GM21390 (cell line): ENCODE measurements around the gene MTMR12.
"Not testable (repeated sequence)": the region's sequence is repeated elsewhere in the genome, so short reads cannot be mapped to it uniquely, and the experiment has no call there.

Experiments
- ATAC-seq: cut with Tn5 transposase; IDR thresholded peaks from one replicate; pipeline ENCODE4 v1.9.1; 2021; ENCODE audit not compliant: unreplicated experiment

Gene MTMR12

DNA sequence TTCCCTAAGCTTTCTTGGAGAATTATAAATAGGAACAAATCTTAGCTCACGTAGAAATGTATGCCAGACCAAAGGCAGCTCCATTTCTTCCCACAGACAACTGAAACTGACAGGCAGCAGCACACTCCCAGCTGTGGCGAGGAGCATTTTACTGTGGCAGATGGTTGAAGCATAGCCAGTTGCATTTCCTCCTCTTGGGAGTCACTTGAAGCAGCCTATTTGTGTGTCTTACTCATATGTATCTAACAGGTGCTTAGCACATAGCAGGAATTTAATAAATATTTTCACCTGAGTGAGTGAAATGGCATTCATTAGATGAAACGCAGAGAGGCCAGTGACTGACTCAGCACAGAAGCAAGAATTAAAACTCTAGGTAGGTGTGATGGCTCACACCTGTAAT lies 12.3 kb upstream of the MTMR12 start:
- ATAC-seq: no peak

DNA sequence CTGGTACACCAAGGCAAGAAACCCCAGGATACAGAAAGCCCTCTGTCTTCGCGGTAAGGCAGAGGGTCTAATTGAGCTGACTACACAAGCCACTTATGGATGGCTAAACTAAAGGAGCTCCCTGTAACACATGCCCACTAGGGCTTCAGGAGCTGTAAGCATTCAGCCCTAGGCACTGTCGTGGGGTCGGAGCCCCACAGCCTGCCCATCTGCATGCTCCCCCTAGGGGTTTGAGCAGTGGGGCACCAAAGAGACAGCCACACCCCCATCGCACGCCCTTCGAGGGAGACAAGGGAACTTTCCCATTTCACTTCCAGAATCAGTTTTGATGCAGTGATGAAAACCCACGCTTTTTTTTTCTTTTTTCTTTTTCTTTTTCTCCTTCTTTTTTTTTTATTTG lies 11.0 kb upstream of the MTMR12 start:
- ATAC-seq: no peak

DNA sequence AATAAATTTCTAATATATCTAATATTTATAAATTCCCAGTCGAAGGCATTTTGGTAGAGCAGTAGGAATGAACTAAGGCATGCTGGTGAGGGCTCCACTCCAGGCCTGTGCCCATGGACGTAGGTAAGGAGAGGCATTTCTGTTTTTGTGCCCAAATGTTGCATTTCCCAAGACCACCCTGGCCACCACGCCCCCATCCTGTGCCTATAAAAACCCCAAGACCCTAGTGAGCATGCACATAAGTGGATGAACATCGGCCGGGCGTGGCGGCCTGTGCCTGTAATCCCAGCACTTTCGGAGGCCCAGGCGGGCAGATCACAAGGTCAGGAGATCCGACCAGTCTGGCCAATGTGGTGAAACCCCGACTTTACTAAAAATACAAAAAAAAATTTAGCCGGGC lies 10.1 kb upstream of the MTMR12 start:
- ATAC-seq: no peak

- ATAC-seq: not testable (repeated sequence)
Observed at GRCh38 chr5:32321787-32322186, 9.0 kb upstream of the MTMR12 start.

DNA sequence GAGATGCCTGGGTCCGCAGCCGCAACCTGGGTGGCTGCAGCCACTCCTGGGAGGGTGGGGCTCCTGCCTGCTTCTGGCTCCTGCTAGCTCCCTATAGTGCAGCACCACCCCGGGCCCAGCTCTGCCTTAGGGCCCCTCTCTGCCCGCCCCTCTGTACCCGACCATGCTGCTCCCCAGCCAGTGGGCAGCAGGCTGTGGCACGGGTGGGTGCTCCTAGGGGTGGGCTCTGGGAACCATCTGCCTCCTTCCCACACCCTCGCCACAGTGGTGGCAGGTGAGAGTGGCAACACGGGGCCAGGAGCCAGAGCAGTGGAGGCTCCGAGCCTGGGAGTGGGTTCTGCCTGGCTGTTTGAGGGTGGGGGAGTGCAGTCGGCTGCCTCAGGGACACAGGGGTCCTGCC lies 7.8 kb upstream of the MTMR12 start:
- ATAC-seq: no peak

DNA sequence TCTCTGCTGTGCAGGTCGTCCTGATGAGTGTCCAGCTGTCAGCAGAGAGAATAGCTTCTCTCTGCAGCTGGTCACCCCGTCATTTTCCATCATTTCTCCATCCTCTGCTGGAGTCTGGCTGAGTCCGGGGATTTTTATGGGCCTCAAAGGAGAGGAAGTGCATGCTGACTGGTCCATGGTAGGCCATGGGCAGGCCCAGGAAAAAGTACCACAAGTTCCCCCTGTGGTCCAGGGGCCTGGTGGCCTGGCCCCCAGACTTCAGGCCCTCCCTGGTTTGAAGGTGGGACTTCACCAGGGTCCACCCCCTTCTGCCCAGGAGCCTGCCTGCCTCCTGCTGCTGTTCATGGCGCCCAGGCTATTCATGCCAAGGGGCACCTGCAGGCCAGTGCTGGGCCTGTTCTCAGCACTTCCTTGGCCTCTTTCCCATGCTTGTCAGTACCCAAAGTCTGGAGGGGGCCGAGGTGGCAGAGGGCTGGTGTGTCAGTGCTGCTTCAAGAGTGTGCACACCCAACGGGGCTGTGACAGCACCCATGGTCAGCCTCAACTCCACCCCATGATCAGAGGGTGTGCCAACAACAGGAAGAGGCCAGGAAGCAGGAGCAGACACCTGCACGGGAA lies 7.3 kb upstream of the MTMR12 start:
- no peak for ATAC-seq

GRCh38 chr5:32319392-32319791 lies 6.7 kb upstream of the MTMR12 start:
- no peak for ATAC-seq

DNA sequence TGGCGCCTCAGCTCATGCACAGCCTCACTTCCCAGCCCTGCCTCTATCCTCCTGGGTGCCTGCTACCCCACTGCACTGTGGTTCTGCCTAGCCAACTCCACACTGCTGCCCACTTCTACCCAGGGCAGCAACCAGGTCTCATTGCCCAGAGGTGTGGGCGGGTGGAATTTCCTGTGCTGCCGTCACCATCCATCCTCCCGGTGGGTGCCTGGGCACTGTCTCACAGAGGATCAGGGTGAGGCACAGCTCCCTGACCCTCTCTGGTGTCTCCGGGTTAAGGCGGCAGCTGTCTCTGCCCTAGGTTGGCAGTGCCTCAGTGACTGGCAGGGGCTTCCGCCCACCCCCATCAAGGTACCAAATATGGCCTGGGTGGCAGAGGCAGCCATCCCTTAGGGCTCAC lies 4.3 kb upstream of the MTMR12 start:
- no peak for ATAC-seq

DNA sequence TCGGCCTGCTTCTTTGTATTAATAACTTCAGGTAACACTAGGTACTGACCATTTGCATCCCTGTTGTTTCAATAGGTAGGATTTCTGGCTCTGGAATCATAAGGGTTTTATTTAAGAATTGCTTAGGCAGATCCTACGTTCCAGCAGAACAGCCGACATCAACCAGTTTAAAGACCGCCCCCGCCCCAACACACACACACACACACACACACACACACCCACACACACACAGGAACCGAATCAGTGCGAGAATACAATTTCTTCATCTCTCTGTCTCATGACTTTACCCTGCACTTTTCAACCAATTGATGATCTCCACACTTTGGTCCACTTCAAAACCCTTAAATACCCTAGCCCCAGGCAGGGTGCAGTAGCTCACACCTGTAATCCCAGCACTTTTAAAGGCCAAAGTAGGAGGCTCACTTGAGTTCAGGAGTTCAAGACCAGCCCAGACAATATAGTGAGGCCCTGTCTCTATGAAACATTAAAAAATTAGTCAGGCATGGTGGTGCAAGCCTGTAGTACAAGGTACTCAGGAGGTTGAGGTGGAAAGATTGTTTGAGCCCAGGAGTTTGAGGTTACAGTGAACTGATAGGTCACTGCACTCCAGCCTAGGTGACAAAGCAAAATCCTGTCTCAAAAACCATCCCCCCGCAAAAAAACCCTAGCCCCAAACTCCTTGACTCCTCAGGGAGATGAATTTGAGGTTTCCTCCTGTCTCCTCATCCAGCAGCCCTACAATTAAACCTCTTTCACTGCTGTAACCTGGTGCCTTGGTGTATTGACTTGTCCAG lies 2.7 kb upstream of the MTMR12 start:
- ATAC-seq: no peak

DNA sequence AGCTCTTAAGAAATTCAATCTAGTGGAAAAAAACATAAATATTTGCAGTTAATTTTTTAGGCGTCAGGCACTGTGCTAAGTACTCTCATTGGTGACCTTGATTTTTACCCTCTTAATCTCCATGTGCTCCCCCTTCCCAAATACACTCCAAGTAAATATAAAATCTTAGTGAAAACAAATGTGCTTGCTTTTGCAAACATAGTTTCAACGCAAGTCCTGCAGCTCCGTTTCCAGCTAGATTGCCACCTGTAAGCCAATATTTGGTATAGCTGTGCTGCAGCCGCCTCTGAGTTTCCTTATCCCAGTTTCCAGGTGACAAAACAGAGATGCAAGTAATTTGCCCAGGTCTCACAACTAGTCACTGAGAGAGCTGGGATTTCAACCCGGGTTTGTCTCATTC lies 1.9 kb upstream of the MTMR12 start:
- ATAC-seq: no peak

DNA sequence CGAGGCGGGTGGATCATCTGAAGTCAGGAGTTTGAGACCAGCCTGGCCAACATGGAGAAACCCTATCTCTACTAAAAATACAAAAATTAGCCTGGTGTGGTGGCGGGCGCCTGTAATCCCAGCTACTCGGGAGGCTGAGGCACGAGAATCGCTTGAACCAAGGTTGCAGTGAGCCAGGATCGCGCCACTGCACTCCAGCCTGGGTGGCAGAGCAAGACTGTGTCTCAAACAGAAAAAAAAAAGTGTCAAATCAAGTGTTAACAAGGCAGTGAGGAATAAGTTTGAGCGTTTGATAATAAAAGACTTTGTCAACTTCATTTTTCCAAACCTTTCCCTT lies 1.4 kb upstream of the MTMR12 start:
- not testable (repeated sequence) for ATAC-seq

DNA sequence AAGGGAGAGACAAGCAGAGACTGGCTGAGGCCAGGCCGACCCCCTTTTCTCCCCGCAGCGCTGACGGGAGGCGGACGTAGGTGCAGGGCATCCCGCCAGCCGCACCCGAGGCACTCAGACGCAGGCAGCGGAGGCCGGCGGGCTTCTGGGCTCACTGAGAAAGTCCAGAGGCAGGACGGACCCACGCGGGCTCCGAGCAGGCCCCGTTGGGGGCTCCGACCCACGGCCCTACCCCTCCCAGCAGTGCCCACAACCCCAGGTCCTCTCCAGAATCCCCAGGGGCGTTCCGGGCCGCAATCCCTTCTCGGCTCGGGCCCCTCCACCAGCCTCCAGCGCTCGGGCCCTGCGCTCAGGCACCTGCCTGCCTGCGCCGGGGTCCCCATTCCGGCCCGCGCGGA lies 543 bp downstream of the MTMR12 start:
- peak; percentile 28 for ATAC-seq

GRCh38 chr5:32311404-32312196 lies 1.1 kb downstream of the MTMR12 start:
- no peak for ATAC-seq

GRCh38 chr5:32309761-32310160 lies 3.0 kb downstream of the MTMR12 start:
- no peak for ATAC-seq

- no peak for ATAC-seq
Observed at GRCh38 chr5:32308946-32309345, 3.8 kb downstream of the MTMR12 start.

- no peak for ATAC-seq
Observed at GRCh38 chr5:32307769-32308194, 5.0 kb downstream of the MTMR12 start.

GRCh38 chr5:32304622-32305021 lies 8.1 kb downstream of the MTMR12 start:
- no peak for ATAC-seq

DNA sequence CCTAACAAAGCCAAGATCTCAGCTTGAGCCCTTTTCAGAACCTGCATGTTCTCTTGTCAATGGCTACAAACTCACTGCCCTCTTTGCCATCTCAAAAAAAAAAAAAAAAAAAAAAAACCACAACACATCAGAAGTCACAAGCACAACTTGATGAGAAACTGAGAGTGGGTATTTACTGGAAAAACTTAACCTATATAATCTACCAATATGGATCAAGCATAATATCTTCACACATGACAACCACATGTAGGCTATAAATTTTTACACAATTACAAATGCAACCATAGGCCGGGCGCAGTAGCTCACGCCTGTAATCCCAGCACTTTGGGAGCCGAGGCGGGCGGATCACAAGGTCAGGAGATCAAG lies 9.0 kb downstream of the MTMR12 start:
- no peak for ATAC-seq

DNA sequence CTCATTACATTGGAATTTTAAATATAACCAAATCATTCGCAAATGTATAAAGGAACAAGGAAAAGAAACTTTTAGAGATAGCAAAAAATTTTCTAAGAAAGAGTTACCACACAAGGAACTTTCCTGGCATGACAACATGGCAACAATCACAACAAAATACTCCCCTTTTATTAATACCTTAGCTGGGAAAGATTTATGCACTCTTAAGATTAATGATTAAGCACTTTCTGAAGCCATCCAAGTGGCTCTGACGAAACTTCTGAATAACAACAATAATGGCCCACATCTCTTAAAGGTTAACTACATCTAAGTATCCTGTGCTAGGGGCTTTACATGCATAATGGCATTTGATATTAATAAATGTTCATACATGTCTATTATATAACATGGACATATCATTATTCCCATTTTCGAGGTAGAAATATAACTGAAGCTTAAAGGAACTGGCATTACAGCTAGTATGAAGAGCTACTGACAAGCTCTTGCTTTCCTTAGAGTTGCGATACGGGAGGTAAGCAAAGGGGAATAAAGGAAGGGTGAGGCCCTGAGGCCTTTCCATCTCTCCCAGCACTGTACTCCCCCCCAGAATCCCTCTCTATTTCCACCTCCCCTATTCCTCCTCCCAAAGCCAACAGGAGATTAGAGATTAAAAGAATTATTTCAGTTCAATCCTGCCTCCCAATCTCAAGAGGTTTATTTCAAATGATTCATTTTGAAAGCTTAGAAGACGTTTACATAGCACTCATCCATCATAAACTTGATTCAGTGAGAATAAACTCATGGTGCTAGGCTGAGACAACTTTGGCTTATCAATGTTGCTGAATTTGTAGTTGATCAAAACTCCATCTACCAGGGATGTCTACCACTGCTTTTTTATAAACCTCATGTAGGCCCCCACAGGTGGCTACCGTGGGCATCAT lies 9.6 kb downstream of the MTMR12 start:
- no peak for ATAC-seq

DNA sequence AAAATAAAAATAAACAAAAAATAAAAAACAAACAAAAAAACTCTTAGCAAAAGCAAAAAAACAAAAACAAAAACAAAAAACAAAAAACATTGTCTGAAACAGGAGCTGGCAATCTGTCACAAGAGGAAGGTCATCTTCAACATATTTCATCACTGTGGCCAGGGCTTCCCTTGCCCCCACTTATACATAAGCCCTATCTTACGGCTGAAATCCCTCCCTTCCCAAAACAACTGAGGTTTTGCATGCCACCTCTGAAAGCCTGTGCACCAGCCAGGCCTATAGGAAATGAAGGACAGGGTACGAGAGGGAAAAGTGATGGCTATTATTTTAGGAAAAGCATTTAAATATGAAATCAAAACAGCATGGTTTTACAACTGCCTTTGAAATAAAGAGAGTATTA lies 10.8 kb downstream of the MTMR12 start:
- ATAC-seq: no peak

- ATAC-seq: no peak
Observed at GRCh38 chr5:32299059-32299677, 13.6 kb downstream of the MTMR12 start.
